Inflammatory macrophage (primary cell): ENCODE measurements around the gene METTL9.
A peak's percentile ranks its signal among the peaks of the same experiment; 100 is the strongest.
"Not testable (repeated sequence)": the region's sequence is repeated elsewhere in the genome, so short reads cannot be mapped to it uniquely, and the experiment has no call there.

Source experiments
- DNase-seq, 2 donors: peaks; one replicate each; pipeline ENCODE4 v3.0.0-alpha.2; 2020 to 2022

Gene METTL9

GRCh38 chr16:21611198-21611555 is 11.8 kb downstream of the METTL9 start:
- peak; percentile 88 to 91 for DNase-seq

DNA sequence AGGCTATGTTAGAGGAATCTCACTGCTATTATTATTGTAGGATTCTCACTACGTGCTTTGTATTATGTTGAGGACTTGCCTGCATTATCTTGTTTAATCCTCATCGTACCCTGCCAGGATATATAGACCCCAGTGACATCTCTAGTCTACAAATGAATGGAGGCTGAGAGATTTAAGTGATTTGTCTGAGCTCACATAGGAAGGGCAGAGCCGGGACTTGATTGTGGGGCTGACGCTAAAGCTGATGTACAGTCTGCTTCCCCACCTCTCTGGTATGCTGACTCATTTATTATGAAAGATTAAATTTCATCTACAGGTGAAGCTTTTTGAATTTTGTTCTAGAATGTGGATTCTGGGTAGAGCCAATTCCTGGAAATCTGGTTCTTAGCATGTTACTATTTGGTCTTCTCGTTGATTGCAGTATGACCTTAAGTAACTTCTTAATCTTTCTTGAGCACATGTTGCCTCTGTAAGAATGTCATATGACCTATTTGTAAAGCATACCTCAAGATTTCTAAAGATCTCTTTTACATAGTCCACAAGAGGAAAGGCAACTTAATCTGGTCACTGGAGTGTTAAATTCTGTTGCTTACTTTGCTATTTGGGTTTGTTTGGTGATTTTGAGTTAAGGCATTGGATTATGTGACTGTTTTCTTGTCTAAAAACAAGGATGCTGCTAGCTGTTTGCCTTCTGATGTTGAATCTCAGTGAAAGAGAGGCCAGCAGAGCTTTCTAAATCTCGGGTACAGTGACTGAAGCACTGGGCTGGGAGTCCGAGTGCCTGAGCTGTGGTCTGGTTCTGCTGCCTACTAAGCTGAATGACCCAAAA is 12.4 kb downstream of the METTL9 start:
- peak; percentile 73 to 91 for DNase-seq

GRCh38 chr16:21613361-21613760 is 14.0 kb downstream of the METTL9 start:
- DNase-seq, result no peak

DNA sequence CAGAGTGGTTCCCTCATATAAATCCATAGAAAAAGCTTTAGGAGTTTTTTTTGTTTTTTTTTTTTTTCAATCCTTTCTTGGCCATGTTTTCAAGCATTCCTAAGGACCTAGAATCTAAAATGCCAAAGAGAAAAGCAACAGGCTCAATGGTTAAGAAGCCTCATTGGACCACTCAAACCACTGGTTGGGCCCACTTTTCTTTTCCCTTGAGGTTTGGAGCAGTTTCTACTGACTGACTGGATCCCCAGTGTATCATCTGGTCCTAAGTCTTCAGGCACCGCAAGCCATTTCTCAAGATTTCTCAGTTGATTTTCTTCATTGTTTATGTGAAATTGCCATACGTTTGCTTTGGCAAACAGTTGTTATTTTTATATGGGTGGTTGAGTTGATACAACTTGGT is 14.4 kb downstream of the METTL9 start:
- no peak for DNase-seq

DNA sequence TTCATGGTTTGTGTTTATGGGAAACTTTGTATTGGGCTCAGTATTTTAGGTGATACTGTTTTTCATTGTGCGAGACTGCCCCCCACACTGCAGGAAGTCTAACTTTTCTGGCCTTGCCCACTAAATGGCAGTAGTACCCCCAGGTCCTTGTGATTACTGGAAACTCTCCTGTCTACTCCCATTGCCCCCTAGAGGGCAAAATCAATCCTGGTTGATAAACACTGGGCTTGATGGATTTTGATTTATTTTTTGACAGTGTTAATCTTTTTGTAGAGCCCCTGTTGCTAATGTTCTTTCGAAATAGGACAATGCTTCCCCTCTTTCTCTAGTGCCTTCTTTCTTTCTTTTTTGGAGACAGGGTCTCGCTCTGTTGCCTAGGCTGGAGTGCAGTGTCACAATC is 15.5 kb downstream of the METTL9 start:
- no peak for DNase-seq

- no peak for DNase-seq
Measured at GRCh38 chr16:21617607-21618006, 18.2 kb downstream of the METTL9 start.

DNA sequence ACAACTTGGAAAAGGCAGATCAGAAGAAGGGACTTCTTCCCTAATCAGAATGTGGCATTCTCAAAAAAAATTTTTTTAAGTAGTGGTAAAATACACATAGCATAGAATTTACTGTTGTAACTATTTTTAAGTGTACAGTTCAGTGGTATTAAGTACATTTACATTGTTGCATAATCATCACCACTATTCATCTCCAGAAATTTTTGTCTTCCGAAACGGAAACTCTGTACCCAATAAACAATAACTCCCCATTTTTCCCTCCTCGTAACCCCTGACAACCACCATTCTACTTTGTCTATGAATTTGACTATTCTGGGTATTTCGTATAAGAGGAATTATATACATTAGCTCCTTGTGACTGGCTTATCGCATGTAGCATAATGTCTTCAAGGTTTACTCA is 18.9 kb downstream of the METTL9 start:
- no peak for DNase-seq

- DNase-seq, result no peak
Measured at GRCh38 chr16:21619765-21620425, 20.5 kb downstream of the METTL9 start.

GRCh38 chr16:21620592-21620991 is 21.2 kb downstream of the METTL9 start:
- no peak for DNase-seq

DNA sequence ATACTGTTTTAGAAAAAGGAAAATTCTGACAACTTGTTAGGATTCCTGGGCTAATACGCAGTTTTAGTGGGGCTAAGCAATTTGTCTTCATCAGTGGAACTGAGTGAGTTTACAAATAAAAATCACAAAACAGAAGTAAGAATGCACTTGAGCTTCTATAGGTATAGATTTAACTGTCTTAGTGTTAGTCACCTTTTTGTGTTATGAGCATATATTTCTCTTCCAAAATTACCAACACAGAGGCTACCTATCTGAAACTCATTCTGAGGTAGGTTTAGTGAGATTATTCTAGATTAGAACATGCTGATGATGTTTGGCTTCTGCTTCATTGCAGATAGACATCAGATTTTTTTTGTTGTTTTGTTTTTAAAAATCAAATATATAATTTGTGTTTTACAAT is 23.2 kb downstream of the METTL9 start:
- no peak for DNase-seq

- DNase-seq, result no peak
Measured at GRCh38 chr16:21625026-21625425, 25.6 kb downstream of the METTL9 start.

DNA sequence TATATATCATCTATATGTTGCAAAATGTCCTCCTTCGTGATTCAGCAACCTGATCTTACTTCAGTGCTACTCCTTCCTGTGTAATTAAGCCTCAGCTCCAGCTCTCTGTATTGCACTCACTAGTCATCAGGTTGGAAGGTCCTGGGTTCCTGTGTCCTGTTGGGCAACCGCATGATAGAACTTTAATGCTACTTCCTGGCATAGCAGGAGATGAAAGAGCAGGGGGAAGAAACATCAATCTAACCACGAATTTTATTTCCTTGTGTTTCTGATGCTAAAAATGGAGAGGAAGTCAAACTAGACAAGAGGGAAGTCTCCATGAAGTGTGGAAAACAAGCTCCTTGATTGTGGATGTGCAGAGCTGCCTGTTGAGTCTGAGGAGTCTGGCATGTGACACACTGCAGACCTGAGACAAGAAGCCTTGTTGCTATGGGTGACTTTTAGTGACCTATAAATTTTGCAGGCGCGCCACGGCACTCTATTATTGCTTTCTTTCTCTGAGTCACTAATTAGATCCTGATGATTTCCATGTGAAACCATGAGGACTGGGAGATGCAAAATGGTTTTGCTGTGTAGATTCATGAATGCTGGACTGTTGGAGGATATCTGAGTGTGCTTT is 27.4 kb downstream of the METTL9 start:
- peak; percentile 88 to 90 for DNase-seq

DNA sequence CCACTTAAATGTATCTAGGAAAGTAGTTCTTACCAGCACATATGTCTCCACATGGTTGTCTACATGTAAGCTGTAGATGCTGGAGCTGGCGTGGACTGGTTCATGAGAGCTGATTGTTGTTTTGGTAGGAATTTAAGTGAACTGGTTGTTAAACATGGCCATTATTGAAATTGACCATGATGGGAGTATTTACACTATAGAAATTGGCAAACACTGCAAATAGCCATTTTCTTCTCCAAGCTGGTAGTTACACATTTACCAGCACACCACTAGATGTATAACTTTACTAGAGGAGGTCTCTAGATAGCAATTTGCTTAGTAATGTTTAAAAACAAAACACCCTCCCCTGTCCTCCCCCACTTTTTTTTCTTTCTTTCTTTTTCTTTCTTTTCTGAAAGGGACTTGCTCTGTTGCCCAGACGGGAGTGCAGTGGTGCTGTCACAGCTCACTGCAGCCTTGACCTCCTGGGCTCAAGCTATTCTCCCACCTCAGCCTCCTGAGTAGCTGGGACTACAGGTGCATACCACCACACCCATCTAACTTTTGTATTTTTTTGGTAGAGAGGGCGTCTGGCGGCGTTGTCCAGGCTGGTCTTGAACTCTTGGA is 28.8 kb downstream of the METTL9 start:
- no peak for DNase-seq

DNA sequence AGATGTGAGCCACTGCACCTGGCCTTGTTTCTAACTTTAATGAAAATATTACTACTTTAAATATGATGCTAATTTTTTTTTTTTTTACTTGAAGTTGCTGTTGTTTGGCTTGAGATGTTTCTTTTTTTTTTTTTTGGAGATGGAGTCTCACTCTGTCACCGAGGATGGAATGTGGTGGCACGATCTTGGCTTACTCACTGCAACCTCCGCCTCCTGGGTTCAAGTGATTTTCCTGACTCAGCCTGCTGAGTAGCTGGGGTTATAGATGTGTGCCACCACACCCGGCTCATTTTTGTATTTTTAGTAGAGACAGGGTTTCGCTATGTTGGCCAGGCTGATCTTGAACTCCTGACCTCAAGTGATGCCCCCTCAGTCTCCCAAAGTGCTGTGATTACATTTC is 29.4 kb downstream of the METTL9 start:
- DNase-seq, result no peak

DNA sequence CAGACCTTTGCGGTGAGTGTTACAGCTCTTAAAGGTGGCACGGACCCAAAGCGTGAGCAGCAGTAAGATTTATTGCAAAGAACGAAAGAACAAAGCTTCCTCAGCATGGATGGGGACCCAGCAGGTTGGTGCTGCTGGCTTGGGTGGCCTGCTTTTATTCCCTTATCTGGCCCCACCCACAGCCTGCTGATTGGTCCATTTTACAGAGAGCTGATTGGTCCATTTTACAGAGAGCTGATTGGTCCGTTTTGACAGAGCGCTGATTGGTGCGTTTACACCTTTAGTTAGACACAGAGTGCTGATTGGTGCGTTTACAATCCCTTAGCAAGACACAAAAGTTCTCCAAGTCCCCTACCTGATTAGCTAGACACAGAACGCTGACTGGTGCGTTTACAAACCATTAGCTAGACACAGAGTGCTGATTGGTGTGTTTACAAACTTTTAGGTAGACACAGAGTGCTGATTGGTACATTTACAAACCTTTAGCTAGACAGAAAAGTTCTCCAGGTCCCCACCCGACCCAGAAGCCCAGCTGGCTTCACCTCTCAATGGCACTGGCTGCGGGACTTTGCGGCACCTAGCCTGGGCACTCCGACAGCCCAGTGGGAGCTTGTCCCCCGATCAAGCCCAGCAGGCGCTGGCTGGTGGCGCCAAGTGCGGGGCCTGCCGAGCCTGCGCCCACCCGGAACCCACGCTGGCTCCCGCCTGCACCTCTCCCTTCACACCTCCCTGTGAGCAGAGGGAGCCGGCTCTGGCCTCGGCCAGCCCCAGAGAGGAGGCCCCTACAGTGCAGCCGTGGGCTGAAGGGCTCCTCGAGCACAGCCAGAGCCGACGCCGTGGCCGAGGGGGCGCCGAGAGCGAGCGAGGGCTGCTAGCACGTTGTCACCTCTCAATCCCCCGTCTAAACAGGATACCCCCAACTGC is 30.5 kb downstream of the METTL9 start:
- not testable (repeated sequence) for DNase-seq

GRCh38 chr16:21630866-21631265 is 31.5 kb downstream of the METTL9 start:
- DNase-seq, result not testable (repeated sequence)

GRCh38 chr16:21631376-21631775 is 32.0 kb downstream of the METTL9 start:
- not testable (repeated sequence) for DNase-seq

DNA sequence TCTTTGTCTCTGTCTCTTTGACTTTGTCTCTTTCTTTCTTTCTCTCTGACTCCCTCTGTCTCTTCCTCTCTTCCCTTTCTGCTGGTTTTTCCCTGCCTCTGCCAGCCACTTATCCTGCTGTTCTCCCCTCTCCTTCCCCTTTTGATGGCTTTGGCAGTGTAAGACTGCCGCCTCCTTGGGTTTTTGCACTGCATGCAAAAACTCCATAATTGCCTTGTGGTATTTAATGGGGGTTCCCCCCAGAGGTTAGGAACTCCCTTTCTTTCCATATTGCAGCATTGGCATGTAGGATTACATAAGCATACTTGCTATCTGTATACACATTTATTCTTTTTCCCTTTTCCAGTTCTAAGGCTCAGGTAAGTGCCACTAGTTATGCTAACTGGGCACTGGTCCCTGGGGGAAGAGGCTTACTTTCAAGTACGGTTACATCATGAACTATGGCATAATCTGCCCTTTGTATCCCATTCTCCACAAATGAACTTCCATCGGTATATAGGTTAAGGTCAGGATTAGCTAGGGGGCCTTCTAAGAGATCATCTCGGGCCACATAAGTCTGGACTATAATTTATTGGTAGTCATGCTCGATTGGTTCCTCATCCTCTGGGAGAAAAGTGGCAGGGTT is 32.7 kb downstream of the METTL9 start:
- peak; percentile 86 to 87 for DNase-seq

DNA sequence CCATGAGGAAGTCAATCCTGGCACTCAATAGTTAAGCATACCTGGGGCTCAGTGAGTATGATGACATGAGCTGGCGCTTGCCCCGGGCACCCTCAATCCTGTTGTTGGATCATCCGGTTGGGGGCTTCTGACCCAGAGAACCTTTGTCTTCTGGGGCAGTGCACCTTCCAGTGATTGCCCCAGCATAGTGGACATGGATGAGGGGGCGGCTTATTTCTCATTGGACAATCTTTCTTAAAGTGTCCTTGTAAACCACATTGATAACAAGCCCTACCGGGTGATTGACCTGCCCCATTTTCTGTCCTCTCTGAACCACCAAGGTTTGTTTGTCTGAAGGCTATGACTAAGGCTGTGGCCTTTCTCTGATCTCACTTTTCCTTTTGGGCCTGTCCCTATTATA is 34.8 kb downstream of the METTL9 start:
- no peak for DNase-seq

DNA sequence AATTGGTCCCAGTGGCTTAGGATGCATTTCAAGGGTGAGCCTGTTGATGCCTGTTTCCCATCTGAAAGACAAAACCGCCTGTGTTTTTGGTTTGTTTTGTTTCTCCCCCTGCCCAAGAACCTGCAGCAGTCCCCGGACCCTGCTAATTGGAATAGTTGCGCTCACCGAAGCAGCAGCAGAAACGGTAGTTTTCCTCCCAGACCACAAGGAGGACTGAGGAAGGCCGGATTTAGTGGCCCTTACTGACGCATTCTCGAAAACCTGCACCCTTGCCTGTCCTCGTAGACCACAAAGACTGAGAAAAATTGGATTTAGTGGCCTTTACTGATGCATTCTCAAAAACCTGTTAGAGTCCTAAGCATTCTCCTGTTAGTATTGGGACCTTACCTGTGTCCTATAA is 36.3 kb downstream of the METTL9 start:
- not testable (repeated sequence) for DNase-seq

- DNase-seq, result no peak
Measured at GRCh38 chr16:21637032-21637968, 37.9 kb downstream of the METTL9 start.
